ENCODE data around the gene KRCC1.
"Not testable (repeated sequence)": the region's sequence is repeated elsewhere in the genome, so short reads cannot be mapped to it uniquely, and the experiment has no call there.

KRCC1 gene

GRCh38 chr2:88018077-88018805, 37.3 kb downstream of the KRCC1 start:
- not testable (repeated sequence) for ATAC-seq (replicated peaks); H3K27me3 Mint-ChIP-seq; DNase-seq; H3K9me3 Mint-ChIP-seq
- H3K4me3 Mint-ChIP-seq, result peak overlapping the region; percentile 93 to 95
- H3K4me1 Mint-ChIP-seq (ENCODE audit: low read depth in 2 of 2), result peaks cover 12 to 14% of the 10 kb centered on the region in 2 donors
- peaks cover 19% of the 10 kb centered on the region for H3K36me3 Mint-ChIP-seq (ENCODE audit: insufficient read depth)
- peak overlapping the region in 1 of 2 donors; percentile 48 for H3K27ac Mint-ChIP-seq

GRCh38 chr2:88017780-88018038, 37.9 kb downstream of the KRCC1 start:
- H3K27ac Mint-ChIP-seq, result peak overlapping the region in 1 of 2 donors; percentile 48
- H3K36me3 Mint-ChIP-seq (ENCODE audit: insufficient read depth), result peaks cover 19% of the 10 kb centered on the region
- not testable (repeated sequence) for H3K27me3 Mint-ChIP-seq; H3K9me3 Mint-ChIP-seq; DNase-seq; ATAC-seq (replicated peaks)
- H3K4me1 Mint-ChIP-seq (ENCODE audit: low read depth in 2 of 2), result peaks cover 14% of the 10 kb centered on the region in 2 donors
- H3K4me3 Mint-ChIP-seq, result peak overlapping the region; percentile 93 to 95

DNA sequence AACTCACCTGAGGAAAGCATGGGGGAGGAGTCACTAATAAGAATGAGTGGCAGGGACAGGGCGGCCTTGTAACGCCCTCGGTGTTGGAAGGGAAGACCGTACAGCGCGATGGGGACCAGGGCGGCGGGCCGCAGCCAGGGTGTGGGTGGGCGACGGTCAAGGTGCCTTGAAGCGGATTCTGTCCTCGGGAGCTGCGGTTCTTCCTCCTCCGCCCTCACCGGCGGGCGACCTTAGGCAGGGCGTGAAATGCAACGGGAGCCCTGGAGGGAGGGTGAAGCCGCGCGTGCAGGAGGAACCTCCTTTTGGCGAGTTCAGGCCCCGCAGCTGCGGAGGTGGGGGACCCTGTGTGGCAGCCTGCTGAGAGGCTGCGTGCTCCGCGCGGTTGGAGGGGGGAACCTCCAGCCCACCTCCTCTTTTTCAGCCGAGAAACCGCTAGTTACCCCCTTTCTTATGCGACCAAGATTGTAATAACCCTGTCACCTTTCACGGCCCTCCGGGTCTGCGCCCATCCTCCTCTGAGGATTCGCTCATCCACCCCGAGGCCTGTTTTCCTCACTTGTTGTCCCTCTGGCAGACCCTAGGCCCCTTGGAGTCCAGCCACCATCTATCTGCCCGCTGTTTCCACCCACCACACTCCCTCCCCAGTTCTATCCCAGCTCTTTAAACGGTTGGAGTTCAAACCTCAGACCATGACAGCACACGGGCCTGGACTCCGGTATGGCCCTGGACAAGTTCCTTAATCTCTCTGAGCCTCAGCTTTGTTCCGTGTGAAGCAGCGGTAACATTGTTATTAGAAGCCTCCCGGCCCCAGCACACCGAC, 38.4 kb downstream of the KRCC1 start:
- ATAC-seq (replicated peaks), result peak; percentile 66
- H3K27ac Mint-ChIP-seq, result peak overlapping the region; percentile 98 to 99
- no peaks in the 10 kb centered on the region for H3K9me3 Mint-ChIP-seq
- H3K36me3 Mint-ChIP-seq (ENCODE audit: insufficient read depth), result peaks cover 19% of the 10 kb centered on the region
- H3K4me1 Mint-ChIP-seq (ENCODE audit: low read depth in 2 of 2), result peaks cover 14% of the 10 kb centered on the region in 2 donors
- DNase-seq, result no peak
- H3K27me3 Mint-ChIP-seq, result no peaks in the 10 kb centered on the region
- H3K4me3 Mint-ChIP-seq, result peak overlapping the region; percentile 93 to 95

- Mint-ChIP-seq H3K27me3 (no peaks in the 10 kb centered on the region), H3K4me1 (ENCODE audit: low read depth in 2 of 2) (peaks cover 14% of the 10 kb centered on the region in 2 donors), H3K4me3 (peak within 1 kb of the TSS; percentile 93 to 95), H3K27ac (peak within 1 kb of the TSS; percentile 98 to 99), H3K36me3 (ENCODE audit: insufficient read depth) (peaks cover 19% of the 10 kb centered on the region), H3K9me3 (no peaks in the 10 kb centered on the region)
- DNase-seq (peak; percentile 78 to 89 (median 78)), ATAC-seq (replicated peaks) (peak; percentile 82)
Observed at GRCh38 chr2:88016086-88016959, 39.3 kb downstream of the KRCC1 start, which contains the start of gene RNU2-63P. RNU2-63P (minus strand) TSS chr2:88016547.

GRCh38 chr2:88011011-88011410, 44.6 kb downstream of the KRCC1 start:
- H3K27ac Mint-ChIP-seq, result peak overlapping the region in 1 of 2 donors; percentile 57
- peaks cover 7% of the 10 kb centered on the region for H3K36me3 Mint-ChIP-seq (ENCODE audit: insufficient read depth)
- ATAC-seq (replicated peaks), result no peak
- no peaks in the 10 kb centered on the region for H3K27me3 Mint-ChIP-seq
- no peaks in the 10 kb centered on the region for H3K9me3 Mint-ChIP-seq
- H3K4me3 Mint-ChIP-seq, result no peak overlapping the region
- peaks cover under 1 to 3% of the 10 kb centered on the region in 2 donors for H3K4me1 Mint-ChIP-seq (ENCODE audit: low read depth in 2 of 2)
- no peak for DNase-seq

GRCh38 chr2:88010136-88010535, 45.4 kb downstream of the KRCC1 start:
- no peak for ATAC-seq (replicated peaks)
- no peak overlapping the region for H3K4me3 Mint-ChIP-seq
- DNase-seq, result no peak
- no peaks in the 10 kb centered on the region for H3K9me3 Mint-ChIP-seq
- no peak overlapping the region for H3K27ac Mint-ChIP-seq
- peaks cover 0 to 3% of the 10 kb centered on the region in 2 donors for H3K4me1 Mint-ChIP-seq (ENCODE audit: low read depth in 2 of 2)
- H3K36me3 Mint-ChIP-seq (ENCODE audit: insufficient read depth), result no peaks in the 10 kb centered on the region
- H3K27me3 Mint-ChIP-seq, result no peaks in the 10 kb centered on the region

GRCh38 chr2:88006912-88007439, 48.6 kb downstream of the KRCC1 start:
- peaks cover 0 to 7% of the 10 kb centered on the region in 2 donors for H3K27me3 Mint-ChIP-seq
- H3K27ac Mint-ChIP-seq, result no peak overlapping the region
- no peak for ATAC-seq (replicated peaks)
- H3K4me3 Mint-ChIP-seq, result no peak overlapping the region
- peaks cover 0 to under 1% of the 10 kb centered on the region in 2 donors for H3K4me1 Mint-ChIP-seq (ENCODE audit: low read depth in 2 of 2)
- no peaks in the 10 kb centered on the region for H3K36me3 Mint-ChIP-seq (ENCODE audit: insufficient read depth)
- no peak for DNase-seq
- no peaks in the 10 kb centered on the region for H3K9me3 Mint-ChIP-seq

DNA sequence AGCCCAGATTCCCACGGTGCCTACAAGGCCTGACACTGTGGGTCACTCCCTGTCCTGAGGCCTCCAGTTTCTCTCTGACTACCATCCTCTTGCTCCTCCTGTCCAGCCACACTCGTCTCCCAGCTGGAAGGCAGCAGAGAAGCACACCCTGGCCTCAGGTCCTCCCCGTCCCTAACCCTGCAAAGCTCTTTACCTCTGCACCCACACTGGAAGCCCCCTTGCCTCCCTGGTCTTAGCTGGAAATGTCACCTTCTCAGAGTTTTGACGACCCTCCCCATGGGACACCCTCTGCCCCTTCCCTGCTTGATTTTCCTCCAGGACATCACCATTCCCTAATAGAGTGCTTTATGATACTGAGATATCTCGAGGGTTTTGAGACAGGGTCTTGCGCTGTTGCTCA, 49.8 kb downstream of the KRCC1 start:
- peaks cover 2 to 5% of the 10 kb centered on the region in 2 donors for H3K4me1 Mint-ChIP-seq (ENCODE audit: low read depth in 2 of 2)
- H3K36me3 Mint-ChIP-seq (ENCODE audit: insufficient read depth), result no peaks in the 10 kb centered on the region
- no peak overlapping the region for H3K4me3 Mint-ChIP-seq
- DNase-seq, result no peak
- no peaks in the 10 kb centered on the region for H3K9me3 Mint-ChIP-seq
- H3K27ac Mint-ChIP-seq, result no peak overlapping the region
- ATAC-seq (replicated peaks), result no peak
- peaks cover 0 to 7% of the 10 kb centered on the region in 2 donors for H3K27me3 Mint-ChIP-seq

- Mint-ChIP-seq H3K27ac (no peak overlapping the region), H3K4me3 (no peak overlapping the region), H3K36me3 (ENCODE audit: insufficient read depth) (no peaks in the 10 kb centered on the region), H3K27me3 (peaks cover 0 to 7% of the 10 kb centered on the region in 2 donors), H3K9me3 (no peaks in the 10 kb centered on the region), H3K4me1 (ENCODE audit: low read depth in 2 of 2) (peaks cover 2 to 5% of the 10 kb centered on the region in 2 donors)
- ATAC-seq (replicated peaks) (no peak), DNase-seq (no peak)
Observed at GRCh38 chr2:88003074-88003755, 52.4 kb downstream of the KRCC1 start.

DNA sequence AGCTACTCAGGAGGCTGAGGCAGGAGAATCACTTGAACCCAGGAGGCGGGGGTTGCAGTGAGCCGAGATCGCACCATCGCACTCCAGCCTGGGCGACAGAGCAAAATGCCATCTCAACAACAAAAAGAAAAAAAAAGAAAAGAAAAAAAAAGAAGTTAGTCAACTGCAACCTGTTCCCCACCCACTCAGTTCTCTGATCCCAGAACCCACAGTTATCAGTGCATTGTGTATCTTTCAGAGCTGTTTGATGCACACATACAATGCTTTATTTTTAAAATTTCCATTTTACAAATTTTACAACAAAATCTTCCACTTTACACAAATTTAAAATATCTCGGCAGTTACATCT, 53.2 kb downstream of the KRCC1 start:
- ATAC-seq (replicated peaks) (no peak), DNase-seq (no peak)
- Mint-ChIP-seq H3K27ac (no peak overlapping the region), H3K4me3 (no peak overlapping the region), H3K9me3 (no peaks in the 10 kb centered on the region), H3K27me3 (peaks cover 0 to 7% of the 10 kb centered on the region in 2 donors), H3K4me1 (ENCODE audit: low read depth in 2 of 2) (peaks cover 2 to 5% of the 10 kb centered on the region in 2 donors), H3K36me3 (ENCODE audit: insufficient read depth) (no peaks in the 10 kb centered on the region)

DNA sequence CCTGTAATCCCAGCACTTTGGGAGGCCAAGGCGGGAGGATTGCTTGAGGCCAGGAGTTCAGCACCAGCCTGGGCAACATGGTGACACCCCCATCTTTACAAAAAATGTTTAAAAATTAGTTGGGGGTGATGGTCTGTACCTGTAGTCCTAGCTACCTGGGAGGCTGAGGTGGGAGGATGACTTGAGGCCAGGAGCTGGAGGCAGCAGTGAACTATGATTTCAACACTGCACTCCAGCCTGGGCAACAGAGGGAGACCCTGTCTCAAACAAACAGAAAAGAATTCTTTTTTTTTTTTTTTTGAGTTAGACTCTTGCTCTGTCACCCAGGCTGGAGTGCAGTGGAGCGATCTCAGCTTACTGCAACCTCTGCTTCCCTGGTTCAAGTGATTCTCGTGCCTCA, 55.1 kb downstream of the KRCC1 start:
- H3K4me1 Mint-ChIP-seq (ENCODE audit: low read depth in 2 of 2); H3K27me3 Mint-ChIP-seq; ATAC-seq (replicated peaks); DNase-seq; H3K36me3 Mint-ChIP-seq (ENCODE audit: insufficient read depth); H3K9me3 Mint-ChIP-seq; H3K27ac Mint-ChIP-seq; H3K4me3 Mint-ChIP-seq: not testable (repeated sequence)

DNA sequence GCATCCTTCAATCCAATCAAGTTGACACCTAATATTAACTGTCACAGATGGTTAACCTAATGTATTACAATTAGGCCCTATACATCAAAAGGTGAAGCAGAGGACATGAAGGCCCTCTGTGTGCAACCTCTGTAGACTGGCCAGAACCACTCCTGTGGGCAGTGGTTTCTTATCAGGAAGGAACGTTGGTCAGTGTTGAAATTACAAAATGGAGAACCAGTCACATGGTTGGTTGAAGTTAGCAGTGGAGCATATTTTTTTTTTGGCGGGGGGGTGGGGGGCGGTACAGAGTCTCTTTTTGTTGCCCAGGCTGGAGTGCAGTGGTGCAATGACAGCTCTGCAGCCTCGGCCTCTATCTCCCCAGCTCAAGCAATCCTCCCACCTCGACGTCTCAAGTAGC, 59.0 kb downstream of the KRCC1 start:
- H3K27me3 Mint-ChIP-seq, result no peaks in the 10 kb centered on the region
- H3K36me3 Mint-ChIP-seq (ENCODE audit: insufficient read depth), result no peaks in the 10 kb centered on the region
- H3K27ac Mint-ChIP-seq, result no peak overlapping the region
- peaks cover 0 to 1% of the 10 kb centered on the region in 2 donors for H3K4me1 Mint-ChIP-seq (ENCODE audit: low read depth in 2 of 2)
- ATAC-seq (replicated peaks), result no peak
- no peak overlapping the region for H3K4me3 Mint-ChIP-seq
- DNase-seq, result no peak
- no peaks in the 10 kb centered on the region for H3K9me3 Mint-ChIP-seq

- DNase-seq (no peak), ATAC-seq (replicated peaks) (no peak)
- H3K4me1 Mint-ChIP-seq (ENCODE audit: low read depth in 2 of 2), result no peaks in the 10 kb centered on the region
- H3K27ac Mint-ChIP-seq, result no peak overlapping the region
- no peaks in the 10 kb centered on the region for H3K9me3 Mint-ChIP-seq
- no peak overlapping the region for H3K4me3 Mint-ChIP-seq
- no peaks in the 10 kb centered on the region for H3K27me3 Mint-ChIP-seq
- H3K36me3 Mint-ChIP-seq (ENCODE audit: insufficient read depth), result no peaks in the 10 kb centered on the region
Observed at GRCh38 chr2:87995756-87996155, 59.8 kb downstream of the KRCC1 start.
